OCI-LY7 (cell line): ENCODE results near the gene TBC1D3B. TPM values are rescaled to one million over a fixed set of nuclear protein-coding genes. Genes with fewer than 3 reads are reported as not detected.
"Not testable (repeated sequence)": the region's sequence is repeated elsewhere in the genome, so short reads cannot be mapped to it uniquely, and the experiment has no call there.

Experiments
- BruUV-seq: library from RNA; stranded (reverse); fragments of 400-500 nt; replicated peaks from 2 replicates; lab custom pipeline; 2021; lab: Mats Ljungman, UMichigan
- CTCF ChIA-PET: fragments of 300-600 bp; sonication (Branson Sonifier 250); formaldehyde crosslinking; loops from one replicate; lab custom pipeline; 2022; ENCODE audit warnings: antibody characterized with exemption; ENCODE audit not compliant: unreplicated experiment; lab: Charles Lee
- POLR2A ChIA-PET: fragments of 300-600 bp; sonication (Branson Sonifier 250); formaldehyde crosslinking; loops from one replicate; lab custom pipeline; 2022; ENCODE audit warnings: antibody characterized with exemption; lab: Charles Lee
- DNase-seq: peaks from one replicate; pipeline ENCODE4 v3.0.0-alpha.2; 2015; ENCODE audit warnings: low spot score
- H2AFZ ChIP-seq: fragments of 200-600 bp; sonication (generic), shearing (Covaris generic); 2 replicates; pipeline ENCODE4 v1.6.1; 2014; ENCODE audit warnings: mild to moderate bottlenecking, antibody characterized with exemption, low read length, moderate library complexity
- H3K27ac ChIP-seq: fragments of 200-600 bp; sonication (generic); 2 replicates; pipeline ENCODE4 v1.5.1; 2014; ENCODE audit warnings: mixed run types, low read depth, mild to moderate bottlenecking, moderate library complexity, low read length, inconsistent platforms; ENCODE audit not compliant: poor library complexity, severe bottlenecking
- H3K36me3 ChIP-seq: fragments of 200-600 bp; sonication (generic); 2 replicates; pipeline ENCODE4 v1.6.1; 2014; ENCODE audit warnings: mild to moderate bottlenecking, antibody characterized with exemption, low read length, moderate library complexity, mixed read lengths; ENCODE audit not compliant: insufficient read depth
- H3K4me1 ChIP-seq: fragments of 200-600 bp; sonication (generic); 2 replicates; pipeline ENCODE4 v1.5.1; 2014; ENCODE audit warnings: mild to moderate bottlenecking, low read length; ENCODE audit not compliant: insufficient read depth, poor library complexity, severe bottlenecking
- H3K4me2 ChIP-seq: fragments of 200-600 bp; sonication (generic); 2 replicates; pipeline ENCODE4 v1.6.1; 2014; ENCODE audit warnings: mild to moderate bottlenecking, low read length
- H3K4me3 ChIP-seq: fragments of 200-600 bp; sonication (generic); 2 replicates; pipeline ENCODE4 v1.5.1; 2014; ENCODE audit warnings: mild to moderate bottlenecking, low read depth, low read length; ENCODE audit not compliant: poor library complexity, severe bottlenecking
- H3K79me2 ChIP-seq: fragments of 200-600 bp; sonication (generic); 2 replicates; pipeline ENCODE4 v1.6.1; 2016; ENCODE audit warnings: low read depth, mild to moderate bottlenecking, low read length, moderate library complexity, mixed read lengths; ENCODE audit not compliant: insufficient read depth
- H3K9me2 ChIP-seq: fragments of 200-600 bp; sonication (generic); 2 replicates; pipeline ENCODE4 v1.6.1; 2016; ENCODE audit warnings: mild to moderate bottlenecking, low read length, mixed read lengths; ENCODE audit not compliant: insufficient read depth
- H3K9me3 ChIP-seq: fragments of 200-600 bp; sonication (generic); 2 replicates; pipeline ENCODE4 v1.6.1; 2014; ENCODE audit warnings: mild to moderate bottlenecking, mixed run types, low read length, mixed read lengths
- H4K20me1 ChIP-seq: fragments of 200-600 bp; sonication (generic); 2 replicates; pipeline ENCODE4 v1.6.1; 2014; ENCODE audit warnings: mild to moderate bottlenecking, antibody characterized with exemption, low read length, moderate library complexity, mixed read lengths; ENCODE audit not compliant: insufficient read depth
- EZH2phosphoT487 ChIP-seq: fragments of 200-600 bp; sonication (generic); IDR thresholded peaks from 2 replicates; pipeline ENCODE4 v1.6.1; 2018; ENCODE audit warnings: low read depth, borderline replicate concordance, mild to moderate bottlenecking, mixed run types, antibody characterized with exemption, low read length, moderate library complexity, mixed read lengths
- intact Hi-C: fragments of 100-400 bp; cut with micrococcal nuclease; formaldehyde crosslinking; loops from one replicate; pipeline ENCODE4 v1.10.0; 2022; ENCODE audit not compliant: unreplicated experiment
- total RNA-seq, 2 experiments: library from RNA; depleted of rRNA in 1 of 2; stranded (reverse); fragments of >200 nt in 1 of 2; shearing (Covaris generic) in 1 of 2; gene quantifications; 2 replicates each; pipeline ENCODE4 v1.2.3, GENCODE V29; 2014 to 2022
- TF ChIP-seq, protein P1 (sequence below): fragments of 200-600 bp; sonication (generic); conservative IDR thresholded peaks from 2 replicates; pipeline ENCODE4 v1.5.1; 2014; ENCODE audit warnings: mild to moderate bottlenecking, antibody characterized with exemption, low read length, moderate library complexity, mixed read lengths

Gene TBC1D3B
- total RNA-seq, 2 experiments from 2014 or later = 3.0 to 13.8 TPM

DNA sequence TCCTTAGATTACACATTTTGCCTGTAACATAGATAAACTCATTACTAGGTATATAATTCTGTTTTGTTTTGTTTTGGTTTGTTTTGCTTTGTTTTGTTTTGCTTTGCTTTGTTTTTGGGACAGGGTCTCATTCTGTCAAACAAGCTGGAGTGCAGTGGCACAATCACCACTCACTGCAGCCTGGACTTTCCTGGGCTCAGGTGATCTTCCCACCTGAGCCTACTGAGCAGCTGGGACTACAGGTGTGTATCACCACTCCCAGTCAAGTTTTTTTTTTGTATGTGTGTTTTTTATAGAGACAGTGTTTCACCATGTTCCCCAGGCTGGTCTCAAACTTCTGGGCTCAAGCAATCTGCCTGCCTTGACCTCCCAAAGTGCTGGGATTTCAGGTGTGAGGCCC lies 33.1 kb upstream of the TBC1D3B start:
- no peak for DNase-seq
- H3K4me3 ChIP-seq = no peak overlapping the region
- TF ChIP-seq EZH2phosphoT487 = no peak
- TF ChIP-seq, protein P1, sequence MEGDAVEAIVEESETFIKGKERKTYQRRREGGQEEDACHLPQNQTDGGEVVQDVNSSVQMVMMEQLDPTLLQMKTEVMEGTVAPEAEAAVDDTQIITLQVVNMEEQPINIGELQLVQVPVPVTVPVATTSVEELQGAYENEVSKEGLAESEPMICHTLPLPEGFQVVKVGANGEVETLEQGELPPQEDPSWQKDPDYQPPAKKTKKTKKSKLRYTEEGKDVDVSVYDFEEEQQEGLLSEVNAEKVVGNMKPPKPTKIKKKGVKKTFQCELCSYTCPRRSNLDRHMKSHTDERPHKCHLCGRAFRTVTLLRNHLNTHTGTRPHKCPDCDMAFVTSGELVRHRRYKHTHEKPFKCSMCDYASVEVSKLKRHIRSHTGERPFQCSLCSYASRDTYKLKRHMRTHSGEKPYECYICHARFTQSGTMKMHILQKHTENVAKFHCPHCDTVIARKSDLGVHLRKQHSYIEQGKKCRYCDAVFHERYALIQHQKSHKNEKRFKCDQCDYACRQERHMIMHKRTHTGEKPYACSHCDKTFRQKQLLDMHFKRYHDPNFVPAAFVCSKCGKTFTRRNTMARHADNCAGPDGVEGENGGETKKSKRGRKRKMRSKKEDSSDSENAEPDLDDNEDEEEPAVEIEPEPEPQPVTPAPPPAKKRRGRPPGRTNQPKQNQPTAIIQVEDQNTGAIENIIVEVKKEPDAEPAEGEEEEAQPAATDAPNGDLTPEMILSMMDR = no peak
- no peaks in the 10 kb centered on the region for H3K9me3 ChIP-seq
- H2AFZ ChIP-seq = no peak overlapping the region
- intact Hi-C loops = no loop called here
- no TSS peak for BruUV-seq
- H4K20me1 ChIP-seq = no peaks in the 10 kb centered on the region
- no peaks in the 10 kb centered on the region for H3K36me3 ChIP-seq
- H3K4me2 ChIP-seq = peak overlapping the region; percentile 75
- ChIA-PET POLR2A (no interaction called here), CTCF (no interaction called here)
- H3K27ac ChIP-seq = no peak overlapping the region
- H3K9me2 ChIP-seq = no peaks in the 10 kb centered on the region
- no peaks in the 10 kb centered on the region for H3K79me2 ChIP-seq
- H3K4me1 ChIP-seq = peaks cover 40% of the 10 kb centered on the region

DNA sequence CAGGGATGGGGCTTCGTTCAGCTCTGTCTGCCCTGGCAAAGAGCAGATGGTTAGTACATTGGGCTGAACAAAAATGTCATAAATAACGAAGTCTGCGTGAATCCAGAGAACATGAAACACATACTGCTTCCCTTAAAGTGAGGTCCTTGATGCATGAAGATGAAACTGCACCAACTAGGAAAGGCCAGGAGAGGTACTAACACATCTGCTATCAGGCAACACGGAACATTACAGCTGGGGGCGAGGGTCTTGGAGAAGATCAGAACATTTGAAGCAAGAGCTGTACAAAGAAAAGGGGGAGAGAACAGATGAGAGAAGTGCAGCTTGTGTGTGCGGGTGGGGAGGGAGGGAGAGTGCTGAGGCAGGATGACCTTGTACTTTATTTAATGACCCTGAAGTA lies 30.9 kb upstream of the TBC1D3B start:
- H4K20me1 ChIP-seq, H3K9me3 ChIP-seq, POLR2A ChIA-PET, H3K79me2 ChIP-seq, H3K9me2 ChIP-seq, DNase-seq, H2AFZ ChIP-seq, H3K27ac ChIP-seq, H3K4me2 ChIP-seq, BruUV-seq, H3K36me3 ChIP-seq, CTCF ChIA-PET, H3K4me3 ChIP-seq, intact Hi-C loops: not testable (repeated sequence)
- H3K4me1 ChIP-seq = peaks cover 54% of the 10 kb centered on the region

DNA sequence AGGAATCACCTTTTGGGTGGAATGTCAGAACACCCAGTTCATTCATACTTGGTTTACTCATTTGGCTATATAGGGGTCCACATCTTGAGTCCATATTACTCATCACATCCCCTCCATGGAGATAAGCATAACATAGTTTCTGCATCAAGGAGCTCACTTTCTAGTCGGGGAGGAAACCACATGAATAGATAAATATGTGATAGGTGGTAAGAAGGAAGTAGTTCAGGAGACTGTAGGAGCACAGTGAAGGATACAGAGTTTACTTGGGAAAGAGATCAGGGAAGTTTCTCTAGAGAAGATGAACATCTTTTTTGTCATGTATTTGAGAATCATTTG lies 30.0 kb upstream of the TBC1D3B start:
- H3K79me2 ChIP-seq, H2AFZ ChIP-seq, CTCF ChIA-PET, H4K20me1 ChIP-seq, DNase-seq, H3K4me2 ChIP-seq, H3K9me3 ChIP-seq, H3K4me3 ChIP-seq, H3K36me3 ChIP-seq, H3K9me2 ChIP-seq, BruUV-seq, intact Hi-C loops, H3K27ac ChIP-seq: not testable (repeated sequence)
- POLR2A ChIA-PET = interaction anchor here (0.8 kb wide), 1 partner anchor 10 kb away, joined by 3 read pairs; the partner anchor contains the start of genes CCL3L1 and CCL3L3
- peaks cover 55% of the 10 kb centered on the region for H3K4me1 ChIP-seq
